DMS 273 (cell line): ENCODE data around the gene ITSN1.

Experiments used
- DNase-seq: peaks from one replicate; lab custom pipeline; 2025; ENCODE audit not compliant: unreplicated experiment; lab: John Stamatoyannopoulos, UW

Gene ITSN1

GRCh38 chr21:33881689-33882440, 239.6 kb downstream of the ITSN1 start:
- no peak for DNase-seq

GRCh38 chr21:33883118-33883517, 240.8 kb downstream of the ITSN1 start:
- no peak for DNase-seq

GRCh38 chr21:33884376-33885171, 242.3 kb downstream of the ITSN1 start:
- peak; percentile 14 for DNase-seq

GRCh38 chr21:33885172-33885514, 242.8 kb downstream of the ITSN1 start:
- no peak for DNase-seq

- no peak for DNase-seq
These were observed 244.0 kb downstream of the ITSN1 start for GRCh38 chr21:33886321-33886720.

- DNase-seq: no peak
These were observed 247.9 kb downstream of the ITSN1 start for GRCh38 chr21:33890187-33890586.

GRCh38 chr21:33892853-33893252, 250.6 kb downstream of the ITSN1 start:
- peak; percentile 62 for DNase-seq

- no peak for DNase-seq
These were observed 251.6 kb downstream of the ITSN1 start for GRCh38 chr21:33893917-33894316.

- peak; percentile 93 for DNase-seq
These were observed 252.5 kb downstream of the ITSN1 start for GRCh38 chr21:33894736-33895288.

GRCh38 chr21:33895356-33895755, 253.1 kb downstream of the ITSN1 start:
- no peak for DNase-seq

GRCh38 chr21:33896691-33897090, 254.4 kb downstream of the ITSN1 start:
- no peak for DNase-seq

- no peak for DNase-seq
These were observed 254.8 kb downstream of the ITSN1 start for GRCh38 chr21:33897098-33897497.

GRCh38 chr21:33897739-33898138, 255.4 kb downstream of the ITSN1 start:
- no peak for DNase-seq

GRCh38 chr21:33898586-33898985, 256.3 kb downstream of the ITSN1 start:
- no peak for DNase-seq

GRCh38 chr21:33899199-33899598, 256.9 kb downstream of the ITSN1 start:
- DNase-seq: no peak

- DNase-seq: peak; percentile 69
These were observed 259.3 kb downstream of the ITSN1 start for GRCh38 chr21:33901412-33902288.

- DNase-seq: no peak
These were observed 260.0 kb downstream of the ITSN1 start for GRCh38 chr21:33902349-33902748.

GRCh38 chr21:33904041-33904440, 261.7 kb downstream of the ITSN1 start:
- DNase-seq: no peak

- DNase-seq: no peak
These were observed 266.5 kb downstream of the ITSN1 start for GRCh38 chr21:33908760-33909159.

GRCh38 chr21:33909756-33910155, 267.5 kb downstream of the ITSN1 start:
- no peak for DNase-seq

- no peak for DNase-seq
These were observed 271.9 kb downstream of the ITSN1 start for GRCh38 chr21:33914188-33914587.
